ENCODE measurements around the gene MAPK1. TPM values are rescaled to one million over a fixed set of nuclear protein-coding genes. Genes with fewer than 3 reads are reported as not detected.
A peak's percentile ranks its signal among the peaks of the same experiment; 100 is the strongest.
"Not testable (repeated sequence)": the region's sequence is repeated elsewhere in the genome, so short reads cannot be mapped to it uniquely, and the experiment has no call there.

MAPK1 gene
- total and polyA plus RNA-seq, 2 donors (not counting 1 experiment from before 2014, with no cell fraction given): 53.8 to 133 TPM

DNA sequence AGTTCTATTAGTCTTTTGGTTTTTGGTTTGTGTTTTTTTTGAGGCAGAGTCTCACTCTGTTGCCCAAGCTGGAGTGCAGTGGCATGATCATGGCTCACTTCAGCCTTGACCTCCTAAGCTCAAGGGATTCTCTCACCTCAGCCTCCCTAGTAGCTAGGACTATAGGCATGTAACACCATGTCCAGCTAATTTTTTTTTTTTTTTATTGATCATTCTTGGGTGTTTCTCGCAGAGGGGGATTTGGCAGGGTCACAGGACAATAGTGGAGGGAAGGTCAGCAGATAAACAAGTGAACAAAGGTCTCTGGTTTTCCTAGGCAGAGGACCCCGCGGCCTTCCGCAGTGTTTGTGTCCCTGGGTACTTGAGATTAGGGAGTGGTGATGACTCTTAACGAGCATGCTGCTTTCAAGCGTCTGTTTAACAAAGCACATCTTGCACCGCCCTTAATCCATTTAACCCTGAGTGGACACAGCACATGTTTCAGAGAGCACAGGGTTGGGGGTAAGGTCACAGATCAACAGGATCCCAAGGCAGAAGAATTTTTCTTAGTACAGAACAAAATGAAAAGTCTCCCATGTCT, 15.4 kb upstream of the MAPK1 start:
- H3K36me3 ChIP-seq (ENCODE audit: control insufficient read depth, insufficient read depth, low read length); H3K4me2 ChIP-seq (ENCODE audit: extremely low read depth, insufficient read depth, low read length); H3K9ac ChIP-seq (ENCODE audit: insufficient read depth, low read length); H4K20me1 ChIP-seq (ENCODE audit: control insufficient read depth, extremely low read depth, insufficient read depth, low read length); H3K79me2 ChIP-seq (ENCODE audit: control insufficient read depth, insufficient read depth, low read length); H2AFZ ChIP-seq (ENCODE audit: low read length); DNase-seq (ENCODE audit: low read depth in 2 of 2); H3K4me1 ChIP-seq (ENCODE audit: control insufficient read depth, extremely low read depth, insufficient read depth, low read length); H3K4me3 ChIP-seq (replicated peaks in 1 of 4; ENCODE audit: control extremely low read depth in 1 of 4, insufficient read depth in 1 of 4, low read depth in 3 of 4, low read length in 4 of 4); H3K27me3 ChIP-seq (ENCODE audit: control insufficient read depth, insufficient read depth, low read length); H3K9me3 ChIP-seq (ENCODE audit: control insufficient read depth, insufficient read depth, low read depth, low read length); H3K27ac ChIP-seq (ENCODE audit: insufficient read depth, low read length): not testable (repeated sequence)

DNA sequence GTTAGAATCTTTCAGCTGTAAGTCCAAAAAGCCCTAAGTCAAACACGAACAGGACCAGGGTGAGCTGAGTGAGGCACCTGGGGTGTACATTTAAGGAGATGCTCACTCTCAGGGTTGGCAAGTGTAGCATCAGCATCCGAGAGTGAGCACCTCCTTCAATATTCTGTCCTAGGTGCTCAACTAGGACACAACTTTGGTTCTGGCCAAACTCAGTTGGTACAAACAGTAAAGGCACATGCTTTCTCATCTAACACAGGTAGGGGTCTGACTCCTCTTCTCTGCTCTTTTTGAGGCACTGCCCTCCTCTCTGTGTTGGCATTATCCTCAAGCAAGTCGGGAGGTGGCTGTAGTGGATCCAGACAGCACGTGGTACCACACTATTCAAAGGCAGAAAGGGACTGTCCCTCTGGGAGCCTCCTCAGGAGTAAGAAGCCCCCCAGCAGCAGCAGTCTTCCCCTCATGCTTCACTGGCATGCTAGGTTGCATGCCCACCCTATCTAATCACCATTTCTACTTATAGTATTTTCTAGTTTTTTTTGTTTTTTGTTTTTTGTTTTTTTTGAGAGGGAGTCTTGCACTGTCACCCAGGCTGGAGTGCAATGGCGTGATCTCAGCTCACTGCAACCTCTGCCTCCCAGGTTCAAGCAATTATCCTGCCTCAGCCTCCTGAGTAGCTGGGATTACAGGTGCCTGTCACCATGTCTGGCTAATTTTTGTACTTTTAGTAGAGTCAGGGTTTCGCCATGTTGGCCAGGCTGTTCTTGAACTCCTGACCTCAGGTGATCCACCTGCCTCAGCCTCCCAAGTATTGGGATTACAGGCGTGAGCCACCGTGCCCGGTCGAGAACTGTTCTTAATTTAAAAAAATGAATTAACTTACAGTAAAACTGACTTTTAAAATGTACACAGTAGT, 14.7 kb upstream of the MAPK1 start:
- no peaks in the 10 kb centered on the region for H3K4me1 ChIP-seq (ENCODE audit: control insufficient read depth, extremely low read depth, insufficient read depth, low read length)
- H3K36me3 ChIP-seq (ENCODE audit: control insufficient read depth, insufficient read depth, low read length): no peaks in the 10 kb centered on the region
- no peak overlapping the region for H3K9ac ChIP-seq (ENCODE audit: insufficient read depth, low read length)
- no peak overlapping the region for H2AFZ ChIP-seq (ENCODE audit: low read length)
- no peaks in the 10 kb centered on the region for H3K27me3 ChIP-seq (ENCODE audit: control insufficient read depth, insufficient read depth, low read length)
- H3K27ac ChIP-seq (ENCODE audit: insufficient read depth, low read length): no peak overlapping the region
- TF ChIP-seq EZH2 (IDR thresholded peaks at IDR 0.05; ENCODE audit: low read length, missing control alignments): no peak
- TF ChIP-seq, protein P1, sequence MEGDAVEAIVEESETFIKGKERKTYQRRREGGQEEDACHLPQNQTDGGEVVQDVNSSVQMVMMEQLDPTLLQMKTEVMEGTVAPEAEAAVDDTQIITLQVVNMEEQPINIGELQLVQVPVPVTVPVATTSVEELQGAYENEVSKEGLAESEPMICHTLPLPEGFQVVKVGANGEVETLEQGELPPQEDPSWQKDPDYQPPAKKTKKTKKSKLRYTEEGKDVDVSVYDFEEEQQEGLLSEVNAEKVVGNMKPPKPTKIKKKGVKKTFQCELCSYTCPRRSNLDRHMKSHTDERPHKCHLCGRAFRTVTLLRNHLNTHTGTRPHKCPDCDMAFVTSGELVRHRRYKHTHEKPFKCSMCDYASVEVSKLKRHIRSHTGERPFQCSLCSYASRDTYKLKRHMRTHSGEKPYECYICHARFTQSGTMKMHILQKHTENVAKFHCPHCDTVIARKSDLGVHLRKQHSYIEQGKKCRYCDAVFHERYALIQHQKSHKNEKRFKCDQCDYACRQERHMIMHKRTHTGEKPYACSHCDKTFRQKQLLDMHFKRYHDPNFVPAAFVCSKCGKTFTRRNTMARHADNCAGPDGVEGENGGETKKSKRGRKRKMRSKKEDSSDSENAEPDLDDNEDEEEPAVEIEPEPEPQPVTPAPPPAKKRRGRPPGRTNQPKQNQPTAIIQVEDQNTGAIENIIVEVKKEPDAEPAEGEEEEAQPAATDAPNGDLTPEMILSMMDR (conservative IDR thresholded peaks at IDR 0.05 in 1 of 2, IDR thresholded peaks at IDR 0.05 in 1 of 2; ENCODE audit: low read depth in 1 of 2, low read length in 2 of 2): no peak
- H3K4me2 ChIP-seq (ENCODE audit: extremely low read depth, insufficient read depth, low read length): no peak overlapping the region
- H4K20me1 ChIP-seq (ENCODE audit: control insufficient read depth, extremely low read depth, insufficient read depth, low read length): no peaks in the 10 kb centered on the region
- no peak for DNase-seq (ENCODE audit: low read depth in 2 of 2)
- no peaks in the 10 kb centered on the region for H3K79me2 ChIP-seq (ENCODE audit: control insufficient read depth, insufficient read depth, low read length)
- H3K9me3 ChIP-seq (ENCODE audit: control insufficient read depth, insufficient read depth, low read depth, low read length): no peaks in the 10 kb centered on the region
- no peak overlapping the region for H3K4me3 ChIP-seq (replicated peaks in 1 of 4; ENCODE audit: control extremely low read depth in 1 of 4, insufficient read depth in 1 of 4, low read depth in 3 of 4, low read length in 4 of 4)

DNA sequence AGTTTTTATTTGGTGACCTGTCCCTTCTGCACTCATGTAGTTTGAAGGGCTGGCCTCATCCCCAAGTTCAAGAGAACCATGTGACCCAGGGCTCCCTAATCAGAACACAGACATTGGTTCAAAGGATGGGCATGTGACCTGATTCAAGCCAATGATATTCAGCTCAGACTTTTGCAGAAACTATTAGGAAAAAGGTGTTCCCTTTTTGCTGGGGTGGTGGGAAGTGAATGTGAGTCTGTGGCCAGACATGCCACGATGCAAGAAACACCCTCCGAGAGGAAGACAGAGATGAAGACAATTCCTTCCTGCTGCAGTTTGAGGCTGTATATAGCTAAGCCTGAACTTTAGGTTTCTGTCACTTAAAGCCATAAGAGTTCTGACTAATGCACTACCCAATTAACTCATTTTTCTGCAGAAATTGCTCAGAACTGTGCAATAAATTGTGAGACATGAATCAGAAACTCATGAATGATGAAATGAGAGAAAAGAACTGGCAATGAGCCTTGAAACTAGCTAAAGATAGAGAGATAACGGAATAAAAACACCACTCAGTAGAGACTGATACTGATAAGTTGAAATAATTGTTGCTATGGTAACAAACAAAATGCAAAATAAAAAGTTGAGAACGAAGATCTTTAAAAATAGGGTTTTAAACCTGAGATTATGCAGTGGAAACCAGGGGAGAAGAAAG, 9.2 kb upstream of the MAPK1 start:
- Histone ChIP-seq H2AFZ (ENCODE audit: low read length) (no peak overlapping the region), H4K20me1 (ENCODE audit: control insufficient read depth, extremely low read depth, insufficient read depth, low read length) (no peaks in the 10 kb centered on the region), H3K4me3 (replicated peaks in 1 of 4; ENCODE audit: control extremely low read depth in 1 of 4, insufficient read depth in 1 of 4, low read depth in 3 of 4, low read length in 4 of 4) (no peak overlapping the region), H3K79me2 (ENCODE audit: control insufficient read depth, insufficient read depth, low read length) (no peaks in the 10 kb centered on the region), H3K27me3 (ENCODE audit: control insufficient read depth, insufficient read depth, low read length) (no peaks in the 10 kb centered on the region), H3K9ac (ENCODE audit: insufficient read depth, low read length) (no peak overlapping the region), H3K27ac (ENCODE audit: insufficient read depth, low read length) (no peak overlapping the region), H3K4me2 (ENCODE audit: extremely low read depth, insufficient read depth, low read length) (no peak overlapping the region), H3K4me1 (ENCODE audit: control insufficient read depth, extremely low read depth, insufficient read depth, low read length) (no peaks in the 10 kb centered on the region), H3K36me3 (ENCODE audit: control insufficient read depth, insufficient read depth, low read length) (no peaks in the 10 kb centered on the region), H3K9me3 (ENCODE audit: control insufficient read depth, insufficient read depth, low read depth, low read length) (no peaks in the 10 kb centered on the region)
- peak; percentile 44 to 89 for DNase-seq (ENCODE audit: low read depth in 2 of 2)
- TF ChIP-seq EZH2 (IDR thresholded peaks at IDR 0.05; ENCODE audit: low read length, missing control alignments): no peak
- TF ChIP-seq, protein P1 (conservative IDR thresholded peaks at IDR 0.05 in 1 of 2, IDR thresholded peaks at IDR 0.05 in 1 of 2; ENCODE audit: low read depth in 1 of 2, low read length in 2 of 2): no peak

DNA sequence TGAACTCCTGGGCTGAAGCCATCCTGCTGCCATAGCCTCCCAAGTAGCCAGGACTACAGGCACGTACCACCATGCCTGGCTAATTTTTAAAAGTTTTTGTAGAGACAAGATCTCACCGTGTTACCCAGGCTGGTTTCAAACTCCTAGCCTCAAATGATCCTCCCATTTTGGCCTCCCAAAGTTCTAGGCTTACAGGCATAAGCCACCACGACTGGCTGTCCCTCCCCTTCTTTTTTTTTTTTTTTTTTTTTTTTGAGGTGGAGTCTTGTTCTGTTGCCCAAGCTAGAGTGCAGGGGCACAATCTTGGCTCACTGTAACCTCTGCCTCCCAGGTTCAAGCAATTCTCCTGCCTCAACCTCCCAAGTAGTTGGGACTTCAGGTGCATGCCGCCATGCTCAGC, 7.5 kb upstream of the MAPK1 start:
- H3K9ac ChIP-seq (ENCODE audit: insufficient read depth, low read length); H3K79me2 ChIP-seq (ENCODE audit: control insufficient read depth, insufficient read depth, low read length); DNase-seq (ENCODE audit: low read depth in 2 of 2); H3K9me3 ChIP-seq (ENCODE audit: control insufficient read depth, insufficient read depth, low read depth, low read length); H4K20me1 ChIP-seq (ENCODE audit: control insufficient read depth, extremely low read depth, insufficient read depth, low read length); H3K36me3 ChIP-seq (ENCODE audit: control insufficient read depth, insufficient read depth, low read length); H3K4me2 ChIP-seq (ENCODE audit: extremely low read depth, insufficient read depth, low read length); H3K4me3 ChIP-seq (replicated peaks in 1 of 4; ENCODE audit: control extremely low read depth in 1 of 4, insufficient read depth in 1 of 4, low read depth in 3 of 4, low read length in 4 of 4); H3K4me1 ChIP-seq (ENCODE audit: control insufficient read depth, extremely low read depth, insufficient read depth, low read length); H3K27ac ChIP-seq (ENCODE audit: insufficient read depth, low read length); H2AFZ ChIP-seq (ENCODE audit: low read length); H3K27me3 ChIP-seq (ENCODE audit: control insufficient read depth, insufficient read depth, low read length): not testable (repeated sequence)

Measured in fibroblast of lung (primary cell).